ENCODE measurements around the gene GSE1.

DNA sequence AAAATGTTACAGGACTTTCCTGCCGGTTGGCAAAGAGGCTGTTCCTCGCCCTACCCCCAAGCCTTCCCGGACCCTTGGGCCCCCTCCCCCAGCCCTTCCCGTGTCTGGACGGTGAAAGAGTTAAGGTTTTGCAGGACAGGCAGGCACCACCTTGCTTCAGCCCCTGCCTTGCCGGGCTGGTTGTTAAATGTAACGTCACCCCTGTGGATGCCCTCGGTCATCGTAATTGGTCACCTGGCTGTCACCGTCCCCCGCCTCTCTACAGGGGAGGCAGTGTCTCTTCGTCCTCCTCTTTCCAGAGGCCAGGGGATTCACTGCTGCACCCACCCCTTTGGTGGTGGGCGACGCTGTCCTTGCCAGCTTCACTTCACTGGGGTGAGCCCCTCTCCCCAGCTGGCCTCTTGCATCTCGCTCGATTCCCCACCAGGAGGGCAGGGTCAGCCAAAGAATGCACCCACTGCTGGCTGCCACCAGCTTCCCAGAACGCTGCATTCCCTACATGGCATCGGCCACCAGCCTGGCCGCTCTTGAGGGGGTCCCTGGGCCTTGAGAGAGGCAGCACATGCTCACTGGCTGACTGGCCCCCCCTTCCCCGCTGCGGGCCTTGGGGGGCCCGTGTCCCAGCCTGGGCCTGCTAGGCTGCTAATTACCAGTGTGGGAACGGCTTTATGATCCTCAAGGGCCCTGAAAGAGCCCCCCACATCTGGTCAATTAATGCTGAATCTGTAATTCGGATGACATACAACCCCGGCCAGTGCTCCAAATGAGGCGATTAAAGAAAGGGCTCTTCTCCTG is 25.2 kb upstream of the GSE1 start:
- no peak for TF ChIP-seq POLR2A (IDR thresholded peaks at IDR 0.05; ENCODE audit: low read length)
- no peak for TF ChIP-seq GATA1 (IDR thresholded peaks at IDR 0.05; ENCODE audit: low read depth, low read length)
